Measurements from ENCODE around the gene ADAMTS6.
A peak's percentile ranks its signal among the peaks of the same experiment; 100 is the strongest.
"Not testable (repeated sequence)": the region's sequence is repeated elsewhere in the genome, so short reads cannot be mapped to it uniquely, and the experiment has no call there.

Gene ADAMTS6

GRCh38 chr5:65366655-65367054 lies 115.1 kb downstream of the ADAMTS6 start:
- no peak for DNase-seq (ENCODE audit: low read depth)

- no peak for DNase-seq (ENCODE audit: low read depth)
These were observed 116.8 kb downstream of the ADAMTS6 start for GRCh38 chr5:65364907-65365306.

- DNase-seq (ENCODE audit: low read depth): no peak
These were observed 118.2 kb downstream of the ADAMTS6 start for GRCh38 chr5:65363499-65363898.

- no peak for DNase-seq (ENCODE audit: low read depth)
These were observed 121.7 kb downstream of the ADAMTS6 start for GRCh38 chr5:65359981-65360380.

GRCh38 chr5:65359569-65359968 lies 122.2 kb downstream of the ADAMTS6 start:
- no peak for DNase-seq (ENCODE audit: low read depth)

- DNase-seq (ENCODE audit: low read depth): no peak
These were observed 125.4 kb downstream of the ADAMTS6 start for GRCh38 chr5:65356274-65356673.

- DNase-seq (ENCODE audit: low read depth): no peak
These were observed 126.4 kb downstream of the ADAMTS6 start for GRCh38 chr5:65355301-65355700.

GRCh38 chr5:65341835-65342234 lies 139.9 kb downstream of the ADAMTS6 start:
- DNase-seq (ENCODE audit: low read depth): no peak

- DNase-seq (ENCODE audit: low read depth): no peak
These were observed 143.0 kb downstream of the ADAMTS6 start for GRCh38 chr5:65338606-65339151.

GRCh38 chr5:65334077-65334476 lies 147.6 kb downstream of the ADAMTS6 start:
- DNase-seq (ENCODE audit: low read depth): no peak

- DNase-seq (ENCODE audit: low read depth): no peak
These were observed 149.1 kb downstream of the ADAMTS6 start for GRCh38 chr5:65332591-65332990.

GRCh38 chr5:65329266-65329665 lies 152.5 kb downstream of the ADAMTS6 start:
- no peak for DNase-seq (ENCODE audit: low read depth)

- DNase-seq (ENCODE audit: low read depth): no peak
These were observed 154.1 kb downstream of the ADAMTS6 start for GRCh38 chr5:65327582-65327981.

- peak; percentile 22 for DNase-seq (ENCODE audit: low read depth)
These were observed 154.8 kb downstream of the ADAMTS6 start for GRCh38 chr5:65326922-65327321.

- no peak for DNase-seq (ENCODE audit: low read depth)
These were observed 157.5 kb downstream of the ADAMTS6 start for GRCh38 chr5:65324226-65324625.

GRCh38 chr5:65320704-65321103 lies 161.0 kb downstream of the ADAMTS6 start:
- not testable (repeated sequence) for DNase-seq (ENCODE audit: low read depth)

- no peak for DNase-seq (ENCODE audit: low read depth)
These were observed 161.5 kb downstream of the ADAMTS6 start for GRCh38 chr5:65320250-65320649.

GRCh38 chr5:65307931-65308330 lies 173.8 kb downstream of the ADAMTS6 start:
- no peak for DNase-seq (ENCODE audit: low read depth)

- DNase-seq (ENCODE audit: low read depth): no peak
These were observed 174.6 kb downstream of the ADAMTS6 start for GRCh38 chr5:65307088-65307487.

GRCh38 chr5:65305913-65306312 lies 175.8 kb downstream of the ADAMTS6 start:
- peak; percentile 33 for DNase-seq (ENCODE audit: low read depth)

- peak; percentile 42 for DNase-seq (ENCODE audit: low read depth)
These were observed 181.9 kb downstream of the ADAMTS6 start for GRCh38 chr5:65299861-65300260.

GRCh38 chr5:65296067-65296466 lies 185.7 kb downstream of the ADAMTS6 start:
- DNase-seq (ENCODE audit: low read depth): no peak

- DNase-seq (ENCODE audit: low read depth): no peak
These were observed 189.5 kb downstream of the ADAMTS6 start for GRCh38 chr5:65292196-65292595.

- no peak for DNase-seq (ENCODE audit: low read depth)
These were observed 191.0 kb downstream of the ADAMTS6 start for GRCh38 chr5:65290677-65291076.

GRCh38 chr5:65288657-65289056 lies 193.1 kb downstream of the ADAMTS6 start:
- no peak for DNase-seq (ENCODE audit: low read depth)
